Endothelial cell of umbilical vein (primary cell): ENCODE data around the gene TIMM8B. TPM values are rescaled to one million over a fixed set of nuclear protein-coding genes. Genes with fewer than 3 reads are reported as not detected.

Experiments used
- BruUV-seq: library from RNA; stranded (reverse); fragments of 400-500 nt; replicated peaks from 2 replicates; lab custom pipeline; 2021; lab: Mats Ljungman, UMichigan
- CTCF ChIA-PET: fragments of 300-600, 350-600 bp; sonication (Branson Sonifier 250); formaldehyde crosslinking; loops from one replicate; lab custom pipeline; 2021; ENCODE audit warnings: antibody characterized with exemption, inconsistent platforms; lab: Charles Lee
- POLR2A ChIA-PET: fragments of 300-600, 350-600 bp; sonication (Branson Sonifier 250); formaldehyde crosslinking; loops from one replicate; lab custom pipeline; 2021; ENCODE audit warnings: antibody characterized with exemption, inconsistent platforms; lab: Charles Lee
- DNase-seq: peaks from one replicate; pipeline ENCODE4 v3.0.0-alpha.2; 2011; ENCODE audit warnings: low read depth, low spot score
- FAIRE-seq: peaks from 2 replicates; lab custom pipeline; 2011; peaks lifted over from hg19 to GRCh38; lab: Jason Lieb, UNC
- H2AFZ ChIP-seq: 2 replicates; pipeline ENCODE4 v1.6.0; 2012; ENCODE audit warnings: low read depth, low read length, control low read depth, inconsistent platforms
- H3K27ac ChIP-seq: 2 replicates; pipeline ENCODE4 v1.5.1; 2011; ENCODE audit warnings: low read depth, mild to moderate bottlenecking, control low read depth, low read length, moderate library complexity; ENCODE audit not compliant: insufficient read depth
- H3K27me3 ChIP-seq, 2 experiments: 2 replicates each; pipeline versions ENCODE4 v1.6.0 to v1.6.1; 2011; ENCODE audit warnings: low read length in 2 of 2, mixed read lengths in 1 of 2; ENCODE audit not compliant: control insufficient read depth in 2 of 2, insufficient read depth in 2 of 2
- H3K36me3 ChIP-seq, 2 experiments: 2 replicates in 1 of 2; 3 replicates in 1 of 2; pipeline ENCODE4 v1.5.1; 2011; ENCODE audit warnings: low read length in 2 of 2, mild to moderate bottlenecking in 1 of 2, moderate library complexity in 1 of 2; ENCODE audit not compliant: control insufficient read depth in 2 of 2, insufficient read depth in 2 of 2; ENCODE audit errors: extremely low read depth in 1 of 2
- H3K4me1 ChIP-seq: 3 replicates; pipeline ENCODE4 v1.5.1; 2011; ENCODE audit warnings: mild to moderate bottlenecking, low read length; ENCODE audit not compliant: control insufficient read depth, insufficient read depth; ENCODE audit errors: extremely low read depth
- H3K4me2 ChIP-seq: 2 replicates; pipeline ENCODE4 v1.6.1; 2011; ENCODE audit warnings: low read length, control low read depth, mixed read lengths; ENCODE audit not compliant: insufficient read depth
- H3K4me3 ChIP-seq, 3 experiments: fragments of 200-600 bp in 1 of 3; sonication (generic), shearing (Covaris generic) in 1 of 3; replicated peaks in 1 of 3; 2 replicates each; pipeline ENCODE4 v1.5.1; 2011 to 2016; ENCODE audit warnings: control low read depth in 3 of 3, low read length in 3 of 3, mild to moderate bottlenecking in 2 of 3, inconsistent platforms in 1 of 3, low read depth in 1 of 3, moderate library complexity in 1 of 3; ENCODE audit not compliant: insufficient read depth in 1 of 3
- H3K79me2 ChIP-seq: 2 replicates; pipeline ENCODE4 v1.6.0; 2012; ENCODE audit warnings: low read length, inconsistent platforms; ENCODE audit not compliant: control insufficient read depth, insufficient read depth
- H3K9ac ChIP-seq: replicated peaks from 2 replicates; pipeline ENCODE3; 2011; ENCODE audit warnings: low read length, control low read depth; ENCODE audit not compliant: insufficient read depth; ENCODE audit errors: extremely low read depth
- H3K9me1 ChIP-seq: replicated peaks from 3 replicates; pipeline ENCODE4 v1.6.0; 2011; ENCODE audit warnings: mild to moderate bottlenecking, low read length; ENCODE audit not compliant: control insufficient read depth, insufficient read depth; ENCODE audit errors: extremely low read depth
- H3K9me3 ChIP-seq: replicated peaks from 2 replicates; pipeline ENCODE4 v1.5.1; 2012; ENCODE audit warnings: low read length, inconsistent platforms; ENCODE audit not compliant: control insufficient read depth, insufficient read depth
- H4K20me1 ChIP-seq: replicated peaks from 2 replicates; pipeline ENCODE3; 2011; ENCODE audit warnings: mild to moderate bottlenecking, low read length; ENCODE audit not compliant: control insufficient read depth, insufficient read depth; ENCODE audit errors: extremely low read depth
- GATA2 ChIP-seq: IDR thresholded peaks from 2 replicates; pipeline ENCODE4 v1.7.0; 2011; ENCODE audit warnings: low read depth, mild to moderate bottlenecking, moderate library complexity, mixed read lengths, low read length; ENCODE audit not compliant: insufficient read length, insufficient read depth
- MYC ChIP-seq: IDR thresholded peaks from one replicate; pipeline ENCODE4 v1.6.1; 2011; ENCODE audit warnings: mild to moderate bottlenecking, low read depth, low read length
- POLR2A ChIP-seq: IDR thresholded peaks from 2 replicates; pipeline ENCODE4 v1.6.1; 2012; ENCODE audit warnings: low read depth, mild to moderate bottlenecking, control low read depth, low read length
- dilution Hi-C: fragments of 300-500 bp; cut with MboI; formaldehyde crosslinking; loops from one replicate; pipeline ENCODE4 v1.15.0; 2019; ENCODE audit warnings: low sequenced_read_pairs; ENCODE audit not compliant: extremely low pct_ligation_motif_present
- intact Hi-C: fragments of 100-400 bp; cut with micrococcal nuclease; formaldehyde crosslinking; loops from one replicate; pipeline ENCODE4 v1.10.0; 2022
- polyA plus RNA-seq, 4 experiments: library from polyadenylated mRNA; depleted of rRNA in 3 of 4; stranded (reverse) in 3 of 4; unstranded in 1 of 4; fragments of >200 nt; gene quantifications; 2 replicates each; pipeline versions ENCODE4 v1.2.1 to v1.2.3, GENCODE V29; 2011 to 2012; ENCODE audit warnings: missing spikeins in 1 of 4
- total RNA-seq: library from RNA; stranded (reverse); gene quantifications from 2 replicates; pipeline ENCODE4 v1.2.3, GENCODE V29; 2021
- TF ChIP-seq, protein P1 (sequence below): IDR thresholded peaks from 2 replicates; pipeline ENCODE4 v1.6.1; 2011; ENCODE audit not compliant: insufficient read depth, insufficient read length

Gene TIMM8B
- total and polyA plus RNA-seq, 2 donors (not counting 3 experiments of a cell fraction or from before 2014, with no cell fraction given), result 77.0 to 110 TPM

DNA sequence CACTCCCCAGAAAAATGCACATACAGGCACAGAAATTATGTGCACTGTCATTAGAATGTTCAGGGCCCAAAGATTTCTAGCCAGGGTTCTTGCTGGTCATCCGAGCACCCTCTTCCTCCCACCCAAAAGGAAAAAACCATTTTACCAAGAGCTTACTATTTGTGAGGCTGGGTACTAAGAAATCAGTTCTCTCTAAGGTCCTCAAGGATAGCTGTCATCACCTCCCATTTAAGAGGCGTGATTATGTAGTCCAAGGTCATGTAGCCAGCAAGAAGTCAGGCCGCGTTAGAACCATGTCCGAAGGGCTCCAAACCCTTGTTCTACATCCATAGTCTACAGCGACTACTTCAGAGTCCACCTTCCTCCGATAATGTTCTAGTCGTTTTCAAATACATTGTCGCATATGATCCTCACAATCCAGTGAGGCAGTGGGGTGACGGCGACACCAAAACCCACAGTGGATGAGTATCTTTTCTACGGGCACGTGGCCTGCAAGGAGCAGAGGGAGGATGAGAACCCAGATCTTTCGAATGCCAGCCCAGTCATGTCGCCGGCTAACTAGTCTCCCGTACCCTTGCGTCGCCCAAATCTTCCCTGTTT, 634 bp downstream of the TIMM8B start:
- H2AFZ ChIP-seq, result peak overlapping the region; percentile 61

DNA sequence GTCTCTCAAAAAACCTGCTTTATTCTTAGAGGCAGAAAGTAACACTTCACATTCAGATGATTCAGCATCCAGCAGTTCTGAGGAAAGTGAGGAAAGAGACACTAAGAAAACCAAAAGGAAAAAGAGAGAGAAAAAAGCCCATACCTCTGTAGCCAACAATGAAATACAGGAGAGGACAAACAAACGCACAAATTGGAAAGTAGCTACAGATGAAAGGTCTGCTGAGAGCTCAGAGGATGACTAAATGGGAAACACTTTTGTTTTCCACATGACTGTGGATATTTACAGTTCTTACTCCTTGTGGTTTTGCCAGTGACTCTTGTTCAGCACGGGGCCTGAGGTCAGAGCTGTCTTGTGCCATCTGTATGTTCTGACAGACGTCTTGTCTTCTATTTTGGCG, 3.8 kb downstream of the TIMM8B start:
- no peaks in the 10 kb centered on the region for H3K27me3 ChIP-seq
- peaks cover 30% of the 10 kb centered on the region for H3K79me2 ChIP-seq
- POLR2A ChIA-PET, result no interaction called here
- no peak overlapping the region for H2AFZ ChIP-seq
- no peak overlapping the region for H3K4me2 ChIP-seq
- H3K27ac ChIP-seq, result no peak overlapping the region
- no TSS peak for BruUV-seq
- dilution Hi-C loops, result no loop called here
- H3K9ac ChIP-seq, result no peak overlapping the region
- intact Hi-C loops, result loop anchor here (10.0 kb wide), 1 partner anchor 478 kb away; the partner anchor contains the start of gene SIK2
- peaks cover 15 to 26% of the 10 kb centered on the region in 2 experiments for H3K36me3 ChIP-seq
- H3K4me3 ChIP-seq, result no peak overlapping the region
- CTCF ChIA-PET, result interaction anchor here (1.3 to 1.4 kb wide), 2 partner anchors 40 to 198 kb away, joined by 3 read pairs; no protein-coding TSS in a partner anchor
- H3K4me1 ChIP-seq, result peaks cover 11% of the 10 kb centered on the region
- TF ChIP-seq GATA2 (no peak), POLR2A (peak; percentile 23)
- no peaks in the 10 kb centered on the region for H3K9me1 ChIP-seq
- no peak for FAIRE-seq
- no peak for DNase-seq
- H4K20me1 ChIP-seq, result no peaks in the 10 kb centered on the region
- H3K9me3 ChIP-seq, result no peaks in the 10 kb centered on the region

More for the DNA sequence above, 634 bp downstream of the TIMM8B start:
- Histone ChIP-seq H3K9ac (peak overlapping the region; percentile 85), H3K9me3 (no peaks in the 10 kb centered on the region), H3K4me2 (peak overlapping the region; percentile 81), H3K9me1 (no peaks in the 10 kb centered on the region), H3K4me3 (peak overlapping the region; percentile 37 to 90 (median 86)), H3K79me2 (peaks cover 39% of the 10 kb centered on the region), H4K20me1 (no peaks in the 10 kb centered on the region), H3K27me3 (no peaks in the 10 kb centered on the region), H3K27ac (peak overlapping the region; percentile 42), H3K4me1 (peaks cover 13% of the 10 kb centered on the region), H3K36me3 (peaks cover 14 to 16% of the 10 kb centered on the region in 2 experiments)
- TSS peak; percentile 68 for BruUV-seq
- dilution Hi-C loops (no loop called here), intact Hi-C loops (loop anchor here (1.0 to 10.0 kb wide), 8 partner anchors 12 to 481 kb away; partner anchors contain the start of genes BCO2, CFAP68, FDXACB1 and NKAPD1)
- ChIA-PET POLR2A (no interaction called here), CTCF (interaction anchor here (1.0 to 1.9 kb wide), 4 partner anchors 28 to 215 kb away, joined by 3 to 9 read pairs (median 8); partner anchors contain the start of gene BCO2)
- FAIRE-seq (no peak), DNase-seq (no peak)
- no peak for TF ChIP-seq MYC
- TF ChIP-seq POLR2A, result peak; percentile 25
- TF ChIP-seq, protein P1, sequence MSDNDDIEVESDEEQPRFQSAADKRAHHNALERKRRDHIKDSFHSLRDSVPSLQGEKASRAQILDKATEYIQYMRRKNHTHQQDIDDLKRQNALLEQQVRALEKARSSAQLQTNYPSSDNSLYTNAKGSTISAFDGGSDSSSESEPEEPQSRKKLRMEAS, result peak; percentile 62
